OCI-LY7 (cell line): ENCODE data around the gene TGFBR3. TPM values are rescaled to one million over a fixed set of nuclear protein-coding genes. Genes with fewer than 3 reads are reported as not detected.

Experiments used
- BruUV-seq: library from RNA; stranded (reverse); fragments of 400-500 nt; replicated peaks from 2 replicates; lab custom pipeline; 2021; lab: Mats Ljungman, UMichigan
- CTCF ChIA-PET: fragments of 300-600 bp; sonication (Branson Sonifier 250); formaldehyde crosslinking; loops from one replicate; lab custom pipeline; 2022; ENCODE audit warnings: antibody characterized with exemption; ENCODE audit not compliant: unreplicated experiment; lab: Charles Lee
- POLR2A ChIA-PET: fragments of 300-600 bp; sonication (Branson Sonifier 250); formaldehyde crosslinking; loops from one replicate; lab custom pipeline; 2022; ENCODE audit warnings: antibody characterized with exemption; lab: Charles Lee
- DNase-seq: peaks from one replicate; pipeline ENCODE4 v3.0.0-alpha.2; 2015; ENCODE audit warnings: low spot score
- H2AFZ ChIP-seq: fragments of 200-600 bp; sonication (generic), shearing (Covaris generic); 2 replicates; pipeline ENCODE4 v1.6.1; 2014; ENCODE audit warnings: mild to moderate bottlenecking, antibody characterized with exemption, low read length, moderate library complexity
- H3K27ac ChIP-seq: fragments of 200-600 bp; sonication (generic); 2 replicates; pipeline ENCODE4 v1.5.1; 2014; ENCODE audit warnings: mixed run types, low read depth, mild to moderate bottlenecking, moderate library complexity, low read length, inconsistent platforms; ENCODE audit not compliant: poor library complexity, severe bottlenecking
- H3K36me3 ChIP-seq: fragments of 200-600 bp; sonication (generic); 2 replicates; pipeline ENCODE4 v1.6.1; 2014; ENCODE audit warnings: mild to moderate bottlenecking, antibody characterized with exemption, low read length, moderate library complexity, mixed read lengths; ENCODE audit not compliant: insufficient read depth
- H3K4me1 ChIP-seq: fragments of 200-600 bp; sonication (generic); 2 replicates; pipeline ENCODE4 v1.5.1; 2014; ENCODE audit warnings: mild to moderate bottlenecking, low read length; ENCODE audit not compliant: insufficient read depth, poor library complexity, severe bottlenecking
- H3K4me2 ChIP-seq: fragments of 200-600 bp; sonication (generic); 2 replicates; pipeline ENCODE4 v1.6.1; 2014; ENCODE audit warnings: mild to moderate bottlenecking, low read length
- H3K4me3 ChIP-seq: fragments of 200-600 bp; sonication (generic); 2 replicates; pipeline ENCODE4 v1.5.1; 2014; ENCODE audit warnings: mild to moderate bottlenecking, low read depth, low read length; ENCODE audit not compliant: poor library complexity, severe bottlenecking
- H3K79me2 ChIP-seq: fragments of 200-600 bp; sonication (generic); 2 replicates; pipeline ENCODE4 v1.6.1; 2016; ENCODE audit warnings: low read depth, mild to moderate bottlenecking, low read length, moderate library complexity, mixed read lengths; ENCODE audit not compliant: insufficient read depth
- H3K9me2 ChIP-seq: fragments of 200-600 bp; sonication (generic); 2 replicates; pipeline ENCODE4 v1.6.1; 2016; ENCODE audit warnings: mild to moderate bottlenecking, low read length, mixed read lengths; ENCODE audit not compliant: insufficient read depth
- H3K9me3 ChIP-seq: fragments of 200-600 bp; sonication (generic); 2 replicates; pipeline ENCODE4 v1.6.1; 2014; ENCODE audit warnings: mild to moderate bottlenecking, mixed run types, low read length, mixed read lengths
- H4K20me1 ChIP-seq: fragments of 200-600 bp; sonication (generic); 2 replicates; pipeline ENCODE4 v1.6.1; 2014; ENCODE audit warnings: mild to moderate bottlenecking, antibody characterized with exemption, low read length, moderate library complexity, mixed read lengths; ENCODE audit not compliant: insufficient read depth
- EZH2phosphoT487 ChIP-seq: fragments of 200-600 bp; sonication (generic); IDR thresholded peaks from 2 replicates; pipeline ENCODE4 v1.6.1; 2018; ENCODE audit warnings: low read depth, borderline replicate concordance, mild to moderate bottlenecking, mixed run types, antibody characterized with exemption, low read length, moderate library complexity, mixed read lengths
- intact Hi-C: fragments of 100-400 bp; cut with micrococcal nuclease; formaldehyde crosslinking; loops from one replicate; pipeline ENCODE4 v1.10.0; 2022; ENCODE audit not compliant: unreplicated experiment
- total RNA-seq, 2 experiments: library from RNA; depleted of rRNA in 1 of 2; stranded (reverse); fragments of >200 nt in 1 of 2; shearing (Covaris generic) in 1 of 2; gene quantifications; 2 replicates each; pipeline ENCODE4 v1.2.3, GENCODE V29; 2014 to 2022
- TF ChIP-seq, protein P1 (sequence below): fragments of 200-600 bp; sonication (generic); conservative IDR thresholded peaks from 2 replicates; pipeline ENCODE4 v1.5.1; 2014; ENCODE audit warnings: mild to moderate bottlenecking, antibody characterized with exemption, low read length, moderate library complexity, mixed read lengths

The TGFBR3 gene
- total RNA-seq, 2 experiments from 2014 or later: not detected

DNA sequence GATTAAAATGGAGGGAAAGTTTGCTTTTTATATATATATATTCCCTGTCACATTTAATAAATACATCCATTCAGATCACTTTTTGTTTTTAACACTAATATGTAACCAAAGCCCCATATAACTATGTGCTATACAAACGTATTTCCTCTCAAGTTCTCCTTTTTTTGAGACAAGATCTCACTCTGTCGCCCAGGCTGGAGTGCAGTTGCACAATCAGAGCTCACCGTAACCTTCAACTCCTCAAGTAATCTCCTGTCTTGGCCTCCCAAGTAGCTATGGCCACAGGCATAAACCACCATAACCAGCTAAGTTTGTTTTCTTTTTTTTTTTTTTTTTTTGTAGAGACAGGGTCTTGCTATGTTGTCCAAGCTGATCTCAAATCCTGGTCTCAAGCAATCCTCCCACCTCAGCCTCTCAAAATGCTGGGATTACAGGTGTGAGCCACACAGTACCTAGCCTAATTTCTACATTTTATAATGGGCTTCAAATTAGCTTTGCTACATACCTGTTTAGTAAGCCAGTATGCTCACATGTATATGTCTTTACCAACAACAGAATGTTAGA lies 120.0 kb downstream of the TGFBR3 start:
- no peak overlapping the region for H3K27ac ChIP-seq
- no peak for DNase-seq
- POLR2A ChIA-PET: interaction anchor here (0.5 kb wide), 1 partner anchor 52 kb away, joined by 4 read pairs; no protein-coding TSS in a partner anchor
- H3K79me2 ChIP-seq: no peaks in the 10 kb centered on the region
- intact Hi-C loops: no loop called here
- no peaks in the 10 kb centered on the region for H3K9me2 ChIP-seq
- no peaks in the 10 kb centered on the region for H4K20me1 ChIP-seq
- TF ChIP-seq EZH2phosphoT487: no peak
- TF ChIP-seq, protein P1, sequence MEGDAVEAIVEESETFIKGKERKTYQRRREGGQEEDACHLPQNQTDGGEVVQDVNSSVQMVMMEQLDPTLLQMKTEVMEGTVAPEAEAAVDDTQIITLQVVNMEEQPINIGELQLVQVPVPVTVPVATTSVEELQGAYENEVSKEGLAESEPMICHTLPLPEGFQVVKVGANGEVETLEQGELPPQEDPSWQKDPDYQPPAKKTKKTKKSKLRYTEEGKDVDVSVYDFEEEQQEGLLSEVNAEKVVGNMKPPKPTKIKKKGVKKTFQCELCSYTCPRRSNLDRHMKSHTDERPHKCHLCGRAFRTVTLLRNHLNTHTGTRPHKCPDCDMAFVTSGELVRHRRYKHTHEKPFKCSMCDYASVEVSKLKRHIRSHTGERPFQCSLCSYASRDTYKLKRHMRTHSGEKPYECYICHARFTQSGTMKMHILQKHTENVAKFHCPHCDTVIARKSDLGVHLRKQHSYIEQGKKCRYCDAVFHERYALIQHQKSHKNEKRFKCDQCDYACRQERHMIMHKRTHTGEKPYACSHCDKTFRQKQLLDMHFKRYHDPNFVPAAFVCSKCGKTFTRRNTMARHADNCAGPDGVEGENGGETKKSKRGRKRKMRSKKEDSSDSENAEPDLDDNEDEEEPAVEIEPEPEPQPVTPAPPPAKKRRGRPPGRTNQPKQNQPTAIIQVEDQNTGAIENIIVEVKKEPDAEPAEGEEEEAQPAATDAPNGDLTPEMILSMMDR: no peak
- H3K4me1 ChIP-seq: no peaks in the 10 kb centered on the region
- BruUV-seq: no TSS peak
- H3K4me2 ChIP-seq: no peak overlapping the region
- H3K9me3 ChIP-seq: no peaks in the 10 kb centered on the region
- CTCF ChIA-PET: no interaction called here
- no peak overlapping the region for H3K4me3 ChIP-seq
- H2AFZ ChIP-seq: no peak overlapping the region
- no peaks in the 10 kb centered on the region for H3K36me3 ChIP-seq

DNA sequence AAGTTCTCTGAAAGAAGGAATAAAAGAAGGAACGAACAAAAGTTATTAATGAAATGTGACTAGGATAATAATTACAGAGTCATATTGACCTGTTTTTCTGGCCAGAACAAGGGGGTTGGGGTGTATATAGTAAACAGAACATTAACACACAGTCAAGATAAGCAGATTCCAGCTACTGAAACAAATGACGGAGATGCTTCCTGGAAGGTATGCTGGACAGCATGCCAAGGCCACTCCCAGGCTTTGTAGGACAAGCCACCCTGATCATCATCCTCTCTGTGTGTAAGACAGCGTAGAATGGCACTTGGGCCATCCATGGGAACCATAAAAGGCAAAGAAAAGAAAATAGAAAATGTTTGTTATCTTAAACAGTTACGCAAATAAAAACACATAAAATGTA lies 120.7 kb downstream of the TGFBR3 start:
- ChIA-PET POLR2A (interaction anchor here (0.5 kb wide), 1 partner anchor 53 kb away, joined by 4 read pairs; no protein-coding TSS in a partner anchor), CTCF (no interaction called here)
- DNase-seq: no peak
- no peaks in the 10 kb centered on the region for H3K79me2 ChIP-seq
- no peaks in the 10 kb centered on the region for H3K36me3 ChIP-seq
- H3K4me3 ChIP-seq: no peak overlapping the region
- H3K9me3 ChIP-seq: no peaks in the 10 kb centered on the region
- TF ChIP-seq EZH2phosphoT487: no peak
- TF ChIP-seq, protein P1: no peak
- no peaks in the 10 kb centered on the region for H3K9me2 ChIP-seq
- intact Hi-C loops: no loop called here
- H3K4me2 ChIP-seq: no peak overlapping the region
- no peaks in the 10 kb centered on the region for H3K4me1 ChIP-seq
- no peak overlapping the region for H3K27ac ChIP-seq
- BruUV-seq: no TSS peak
- no peak overlapping the region for H2AFZ ChIP-seq
- H4K20me1 ChIP-seq: no peaks in the 10 kb centered on the region

DNA sequence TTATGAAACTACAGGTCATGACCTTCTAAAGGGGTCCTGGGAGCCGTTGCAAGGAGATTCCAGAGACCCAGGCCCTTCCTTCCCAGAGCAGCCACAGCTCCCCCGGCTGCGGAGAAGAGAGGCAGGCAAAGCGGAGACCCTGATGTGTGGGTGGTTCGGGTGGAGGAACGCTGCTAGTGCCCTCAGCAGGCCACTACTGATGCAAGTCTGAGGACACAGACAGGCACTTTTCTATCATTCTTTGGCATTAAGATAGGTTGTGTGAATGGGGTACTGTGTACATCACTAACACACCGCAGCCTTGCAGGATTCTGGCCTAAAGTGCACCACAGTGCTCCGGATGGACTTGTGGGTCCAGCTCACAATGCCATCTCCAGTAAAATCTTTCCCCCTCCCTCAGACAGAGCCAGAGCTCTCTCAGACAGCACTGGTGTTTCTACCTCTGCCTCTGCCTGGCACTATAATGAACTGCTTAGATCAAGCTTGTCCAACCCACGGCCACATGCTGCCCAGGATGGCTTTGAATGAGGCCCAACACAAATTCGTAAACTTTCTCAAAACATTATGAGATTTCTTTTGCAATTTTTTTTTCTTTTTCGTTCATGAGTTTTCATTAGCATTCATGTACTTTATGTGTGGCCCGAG lies 121.4 kb downstream of the TGFBR3 start:
- no peaks in the 10 kb centered on the region for H4K20me1 ChIP-seq
- no peaks in the 10 kb centered on the region for H3K79me2 ChIP-seq
- intact Hi-C loops: no loop called here
- H3K4me2 ChIP-seq: no peak overlapping the region
- H3K9me2 ChIP-seq: no peaks in the 10 kb centered on the region
- H3K4me1 ChIP-seq: no peaks in the 10 kb centered on the region
- no peak for TF ChIP-seq EZH2phosphoT487
- TF ChIP-seq, protein P1: no peak
- H3K27ac ChIP-seq: no peak overlapping the region
- CTCF ChIA-PET: no interaction called here
- no peak for DNase-seq
- no peak overlapping the region for H3K4me3 ChIP-seq
- no peaks in the 10 kb centered on the region for H3K36me3 ChIP-seq
- POLR2A ChIA-PET: interaction anchor here (0.7 kb wide), 1 partner anchor 32 kb away, joined by 4 read pairs; no protein-coding TSS in a partner anchor
- no peaks in the 10 kb centered on the region for H3K9me3 ChIP-seq
- no peak overlapping the region for H2AFZ ChIP-seq
- no TSS peak for BruUV-seq
